ENCODE measurements around the gene RPRD2.
A peak's percentile ranks its signal among the peaks of the same experiment; 100 is the strongest.

The RPRD2 gene

DNA sequence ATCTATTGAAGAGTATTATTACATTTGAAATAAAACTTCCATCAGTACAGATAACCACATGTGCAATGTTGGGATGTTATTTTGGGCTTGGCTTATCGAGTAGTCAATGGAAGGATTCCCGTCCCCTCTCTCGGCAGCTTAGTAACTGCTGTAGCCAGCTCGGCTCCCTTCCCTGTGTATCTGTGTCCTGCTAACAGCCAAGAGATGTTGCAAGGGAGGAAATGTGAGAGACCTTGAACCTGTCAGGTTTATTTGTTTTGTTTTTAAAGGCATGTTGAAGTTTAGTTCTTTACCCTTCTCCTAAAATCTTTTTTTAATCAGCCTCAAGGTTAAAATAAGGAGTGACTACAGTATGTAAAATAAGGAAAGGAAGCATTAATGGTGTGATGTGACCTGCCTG, 109.7 kb downstream of the RPRD2 start:
- no peak for DNase-seq

DNA sequence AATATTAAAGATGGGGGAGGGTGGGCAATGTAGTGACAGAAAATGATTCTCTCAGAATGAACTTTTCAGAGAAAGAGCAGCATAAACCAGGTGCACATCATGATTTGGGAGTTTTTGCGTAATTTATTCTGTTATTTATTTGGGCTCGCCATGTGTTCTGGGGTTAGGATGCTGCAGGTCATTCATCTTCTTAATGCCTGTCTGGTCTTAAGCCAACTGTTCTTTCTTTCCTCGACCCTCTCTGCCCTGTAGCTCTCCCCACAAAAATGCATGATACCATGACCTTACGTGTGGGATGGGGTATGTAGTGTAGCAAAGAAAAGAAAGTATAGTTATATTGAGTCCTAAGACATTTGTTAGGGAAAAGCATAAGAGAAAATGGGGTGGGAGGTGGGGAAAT, 110.9 kb downstream of the RPRD2 start:
- DNase-seq: no peak

DNA sequence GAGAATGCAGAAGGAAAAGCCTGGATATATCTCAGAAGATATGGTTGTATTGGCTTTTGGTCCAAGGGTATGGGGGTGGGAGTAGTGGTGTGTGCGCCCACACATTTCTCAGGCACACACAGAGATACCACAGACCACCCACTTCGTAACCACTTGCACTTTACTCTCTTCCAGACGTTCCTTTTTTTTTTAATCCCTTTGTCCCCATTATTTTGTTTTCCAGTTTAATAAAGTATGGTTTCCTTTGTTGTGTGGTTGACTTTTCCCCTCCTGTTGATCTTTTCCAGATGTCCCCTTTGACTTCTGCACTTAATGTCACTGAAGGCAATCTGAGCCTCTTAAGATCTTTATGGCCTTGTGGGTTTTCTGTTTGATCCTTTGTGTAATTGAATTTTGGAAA, 112.8 kb downstream of the RPRD2 start:
- no peak for DNase-seq

DNA sequence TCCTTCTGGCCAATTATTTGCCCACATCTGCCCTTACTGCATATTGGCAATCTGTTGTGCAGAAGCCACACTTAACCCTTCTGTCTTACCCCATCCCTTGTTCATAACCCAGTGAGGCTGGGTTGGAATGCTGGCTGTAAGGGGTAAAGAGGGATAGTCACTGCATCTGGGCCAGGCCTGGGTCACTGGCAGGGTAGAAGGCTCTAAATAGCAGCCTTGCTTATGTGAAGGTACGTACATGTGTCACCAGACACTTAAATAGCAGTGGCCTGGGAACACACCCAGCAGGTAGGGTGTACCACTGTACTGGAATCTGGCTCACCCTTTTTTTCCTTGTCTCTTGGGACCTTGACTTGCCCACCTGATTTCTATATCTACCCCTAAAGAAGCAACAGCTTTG, 113.4 kb downstream of the RPRD2 start:
- no peak for DNase-seq

DNA sequence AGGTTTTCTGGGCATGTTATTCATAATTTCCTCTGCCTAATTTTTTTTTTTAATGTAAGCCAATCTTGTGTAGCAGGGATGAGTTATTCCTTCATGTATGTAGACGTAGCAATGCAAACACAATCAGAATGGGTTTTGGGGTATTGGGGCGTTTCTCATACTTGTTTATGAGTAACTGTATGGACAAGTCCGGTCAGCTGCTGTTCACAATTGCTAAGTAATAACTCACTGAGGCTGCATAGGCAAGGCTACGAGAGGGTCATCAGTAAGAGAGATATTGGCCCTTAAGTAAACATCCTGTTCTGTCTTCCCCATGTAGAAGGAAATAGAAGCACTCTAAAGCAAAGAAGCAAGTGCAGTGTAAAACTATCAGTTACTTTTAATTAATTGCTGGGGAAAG, 113.8 kb downstream of the RPRD2 start:
- no peak for DNase-seq

DNA sequence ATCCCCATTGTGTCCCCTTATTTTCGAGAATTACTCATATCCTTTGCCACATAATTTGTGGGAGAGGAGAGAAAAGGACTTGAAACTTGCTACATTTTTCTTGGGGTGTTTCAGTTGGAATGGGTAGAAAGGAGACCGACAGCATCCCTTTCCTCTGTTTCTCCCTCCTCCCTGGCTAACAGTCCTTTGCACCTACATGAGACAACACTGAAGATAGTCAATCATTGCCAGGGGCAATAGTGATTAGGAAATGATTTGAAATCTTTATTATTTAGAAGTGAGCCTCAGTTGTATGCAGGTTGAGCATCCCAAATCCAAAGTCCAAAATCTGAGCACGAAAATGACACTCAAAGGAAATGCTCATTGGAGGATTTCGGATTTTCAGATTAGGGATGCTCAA, 115.4 kb downstream of the RPRD2 start:
- DNase-seq: no peak

DNA sequence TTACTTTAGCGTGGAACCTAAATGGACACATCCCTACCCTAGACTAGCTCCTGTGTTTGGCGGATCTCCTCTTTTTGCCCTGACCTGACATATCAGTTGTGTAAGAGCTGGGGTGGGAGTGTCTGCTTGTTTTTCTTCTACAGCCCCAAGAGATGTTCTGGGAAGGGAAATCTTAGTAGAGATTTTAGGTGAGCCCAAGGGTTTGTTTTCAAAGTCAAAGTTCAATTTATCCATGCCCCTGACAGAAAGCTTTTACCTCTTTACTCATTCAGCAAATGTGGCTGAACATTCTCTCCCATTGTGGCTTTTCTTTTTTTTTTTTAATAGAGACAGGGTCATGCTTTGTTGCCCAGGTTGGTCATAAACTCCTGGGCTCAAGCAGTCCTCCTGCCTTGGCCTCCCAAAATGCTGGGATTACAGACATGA, 116.0 kb downstream of the RPRD2 start:
- DNase-seq: no peak

DNA sequence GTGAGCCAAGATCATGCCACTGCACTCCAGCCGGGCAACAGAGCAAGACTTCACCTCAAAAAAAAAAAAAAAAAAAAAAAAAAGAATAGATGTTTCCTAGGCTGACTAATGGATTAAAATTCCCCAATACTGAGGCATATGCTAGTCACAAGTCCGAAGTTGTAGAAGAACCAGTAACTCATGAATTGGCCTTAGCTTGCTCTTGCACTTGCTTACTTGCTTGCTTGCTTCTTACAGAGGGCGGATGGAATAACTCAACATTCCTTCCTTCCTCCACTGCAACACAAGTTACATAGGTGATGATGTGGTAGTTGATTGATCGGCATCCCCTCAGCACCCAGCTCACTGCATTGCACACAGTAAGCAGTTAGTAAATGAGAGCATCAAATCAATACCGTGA, 120.5 kb downstream of the RPRD2 start:
- DNase-seq: no peak

DNA sequence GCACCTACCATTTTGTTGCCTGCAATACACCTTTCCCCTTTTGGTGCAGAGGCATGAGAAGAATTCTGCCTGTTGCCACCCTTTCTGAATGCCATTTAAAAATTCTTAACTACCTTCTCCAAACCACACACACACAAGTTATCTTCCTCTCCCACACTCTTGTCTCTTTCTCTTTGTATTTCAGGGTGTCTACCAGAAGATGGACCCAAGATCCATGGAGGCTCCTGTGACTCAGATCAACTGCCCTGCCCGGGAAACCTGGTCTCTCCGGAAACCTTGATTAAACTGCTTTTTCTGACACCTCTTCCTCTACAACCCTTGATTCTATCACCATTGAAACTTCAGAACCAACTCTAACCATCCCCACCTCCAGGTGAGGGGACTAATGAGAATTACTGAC, 120.9 kb downstream of the RPRD2 start:
- no peak for DNase-seq

DNA sequence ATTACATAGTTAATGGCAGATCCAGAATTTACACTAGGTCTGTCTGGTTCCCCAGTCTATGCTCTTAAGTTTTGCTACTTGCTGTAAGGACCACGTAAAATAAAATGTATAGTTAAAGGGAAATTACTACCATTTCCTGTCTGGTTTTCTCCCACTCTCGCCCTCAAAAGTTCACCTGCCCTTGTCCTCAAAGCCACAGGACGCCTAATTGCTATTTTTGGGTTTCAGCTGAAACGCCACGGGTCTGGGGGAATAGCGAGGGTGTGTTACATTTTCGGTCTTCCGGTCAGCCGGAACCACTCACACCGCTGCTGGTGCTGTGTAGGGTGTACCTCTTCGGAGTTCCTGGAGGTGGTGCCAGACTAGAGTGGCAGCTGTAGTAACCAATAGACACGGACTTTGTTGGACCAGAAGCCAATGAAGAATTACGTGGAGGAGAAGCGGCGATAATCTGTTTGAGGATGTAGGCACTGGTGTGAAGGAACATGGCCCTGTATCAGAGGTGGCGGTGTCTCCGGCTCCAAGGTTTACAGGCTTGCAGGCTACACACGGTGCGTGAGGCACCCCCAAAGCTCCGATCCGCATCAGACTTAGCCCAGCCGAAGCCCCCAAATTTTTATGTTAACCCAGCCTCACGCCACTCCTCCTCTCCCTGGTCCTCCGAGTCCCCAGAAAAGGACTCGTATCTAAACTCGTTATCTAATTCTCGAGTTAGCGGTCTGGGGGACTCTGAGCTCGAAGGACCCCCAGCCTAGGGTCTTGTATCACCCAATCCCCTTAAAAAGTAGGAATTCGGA, 123.2 kb downstream of the RPRD2 start, which contains the start of gene TARS2:
Gene TARS2 (plus strand): TSS at position 454 of the 797 bp plus-strand sequence. CDS start 32 bp downstream, at position 486.
- DNase-seq: peak; percentile 95

DNA sequence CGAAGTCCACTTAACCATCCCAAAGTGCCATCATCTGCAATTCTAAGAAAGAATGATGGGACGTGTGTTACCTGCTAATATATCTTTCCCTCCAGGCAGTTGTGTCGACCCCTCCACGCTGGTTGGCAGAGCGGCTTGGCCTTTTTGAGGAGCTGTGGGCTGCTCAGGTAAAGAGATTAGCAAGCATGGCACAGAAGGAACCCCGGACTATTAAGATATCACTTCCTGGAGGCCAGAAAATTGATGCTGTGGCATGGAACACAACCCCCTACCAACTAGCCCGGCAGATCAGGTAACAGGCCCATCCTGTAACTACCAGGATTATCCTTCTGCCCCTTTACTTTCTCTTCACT, 123.8 kb downstream of the RPRD2 start:
- DNase-seq: no peak

DNA sequence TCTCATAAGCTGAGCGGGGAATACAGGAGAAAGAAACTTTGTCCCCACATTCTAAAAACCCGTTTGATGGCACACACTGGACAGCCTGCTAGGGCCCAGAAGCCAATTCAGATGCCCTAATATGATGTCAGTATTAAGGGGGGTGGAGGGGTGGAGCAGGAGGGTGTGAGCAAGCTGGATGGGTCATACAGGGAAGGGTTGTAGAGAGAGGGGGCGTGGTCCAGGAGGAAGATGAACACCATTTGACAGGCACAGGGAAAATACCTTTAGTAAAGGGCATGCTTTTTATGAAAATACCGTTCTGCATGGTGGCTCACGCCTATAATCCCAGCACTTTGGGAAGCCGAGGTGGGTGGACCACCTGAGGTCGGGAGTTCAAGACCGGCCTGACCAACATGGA, 129.2 kb downstream of the RPRD2 start:
- no peak for DNase-seq

DNA sequence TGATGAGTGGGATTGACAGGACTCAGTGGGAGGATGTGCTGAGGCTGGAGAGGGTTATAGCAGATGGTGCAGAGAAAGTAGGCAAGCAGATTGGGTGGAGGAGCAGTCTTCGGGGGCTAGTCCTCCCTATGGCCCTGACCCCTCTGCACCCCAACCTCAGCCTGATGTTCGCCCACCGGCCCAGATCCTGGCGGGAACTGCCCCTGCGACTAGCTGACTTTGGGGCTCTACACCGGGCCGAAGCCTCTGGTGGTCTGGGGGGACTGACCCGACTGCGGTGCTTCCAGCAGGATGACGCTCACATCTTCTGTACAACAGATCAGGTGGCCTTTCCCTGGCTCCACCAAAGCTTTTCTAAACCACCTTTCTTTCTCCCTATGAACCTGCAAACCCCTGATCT, 134.4 kb downstream of the RPRD2 start:
- no peak for DNase-seq

DNA sequence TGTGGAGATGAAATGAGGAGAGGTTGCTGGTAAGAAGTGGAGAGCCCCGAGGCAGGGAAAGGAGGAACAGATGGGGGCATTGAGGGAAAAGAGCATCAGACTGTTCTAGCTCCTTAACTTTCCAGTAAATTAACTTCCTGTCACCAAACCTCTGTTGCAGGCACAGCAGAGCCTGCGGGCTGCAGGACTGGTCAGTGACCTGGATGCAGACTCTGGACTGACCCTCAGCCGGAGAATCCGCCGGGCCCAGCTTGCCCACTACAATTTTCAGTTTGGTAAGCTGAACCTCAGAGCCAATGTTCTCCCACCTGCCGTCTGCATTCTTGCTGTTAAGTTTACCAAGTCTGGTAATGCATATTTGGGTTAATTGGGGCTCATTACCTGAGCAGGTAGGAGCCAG, 141.5 kb downstream of the RPRD2 start:
- no peak for DNase-seq

DNA sequence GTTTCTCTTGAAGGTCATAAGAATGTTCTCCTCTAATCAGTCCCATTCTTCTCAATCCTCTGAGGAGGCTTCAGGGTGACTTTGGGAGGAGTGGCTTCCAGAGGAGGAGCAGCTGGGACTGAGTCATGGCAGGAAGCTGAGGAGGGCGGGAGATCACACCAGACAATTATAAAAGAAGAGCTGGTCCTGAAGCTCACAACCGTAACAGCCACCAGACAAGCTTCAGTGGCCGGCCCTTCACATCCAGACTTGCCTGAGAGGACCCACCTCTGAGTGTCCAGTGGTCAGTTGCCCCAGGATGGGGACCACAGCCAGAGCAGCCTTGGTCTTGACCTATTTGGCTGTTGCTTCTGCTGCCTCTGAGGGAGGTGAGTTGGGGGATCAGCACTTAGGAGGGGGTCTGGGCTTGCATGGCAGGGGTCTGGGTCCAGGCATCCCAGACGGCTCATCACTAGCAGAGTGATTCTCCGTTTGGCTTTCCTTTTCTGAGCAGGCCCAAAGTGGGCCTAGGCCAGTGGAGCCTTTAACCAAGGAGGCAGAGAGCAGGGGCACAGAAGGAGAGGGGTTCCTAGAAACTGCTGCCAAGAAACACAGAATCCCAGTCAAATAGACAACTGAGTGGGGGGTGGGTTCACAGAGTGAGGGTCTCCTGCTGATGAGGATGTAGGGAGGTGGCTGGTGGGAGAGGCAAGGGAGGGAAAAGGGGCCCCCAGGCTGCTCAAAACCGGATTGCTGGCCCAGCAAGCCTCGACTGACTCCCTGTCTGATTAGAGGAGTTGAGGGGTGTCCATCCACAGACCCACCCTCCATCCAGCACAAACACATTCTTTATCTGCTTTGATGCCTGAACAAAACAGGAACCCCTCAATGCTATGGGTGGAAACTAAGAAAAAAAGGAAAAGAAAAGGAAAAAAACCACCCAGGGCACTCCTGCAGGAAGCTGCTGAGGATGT, 144.2 kb downstream of the RPRD2 start, which contains the start of gene ECM1:
Gene ECM1 (plus strand): TSS at position 198 of the 953 bp plus-strand sequence. CDS start 101 bp downstream, at position 299.
- DNase-seq: no peak

DNA sequence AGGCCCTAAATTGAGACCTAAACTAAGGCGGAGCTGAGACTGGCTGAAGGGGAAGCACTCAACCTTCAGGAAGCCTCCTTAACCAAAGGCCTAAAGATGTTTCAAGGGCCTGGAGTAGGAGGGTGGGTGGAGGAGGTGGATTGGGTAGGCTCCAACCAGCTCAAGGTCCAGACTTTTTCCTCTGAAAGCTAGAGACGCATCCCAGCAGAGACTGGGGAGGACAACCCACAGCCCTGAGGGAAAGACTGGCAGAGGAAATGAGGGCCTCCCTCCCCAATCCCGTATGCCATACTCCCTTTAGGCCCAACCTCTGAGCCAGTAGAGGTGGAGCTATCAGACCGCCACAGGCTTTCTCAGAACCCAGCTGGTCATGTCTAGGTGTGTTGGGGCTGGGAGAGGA, 145.0 kb downstream of the RPRD2 start:
- DNase-seq: no peak

DNA sequence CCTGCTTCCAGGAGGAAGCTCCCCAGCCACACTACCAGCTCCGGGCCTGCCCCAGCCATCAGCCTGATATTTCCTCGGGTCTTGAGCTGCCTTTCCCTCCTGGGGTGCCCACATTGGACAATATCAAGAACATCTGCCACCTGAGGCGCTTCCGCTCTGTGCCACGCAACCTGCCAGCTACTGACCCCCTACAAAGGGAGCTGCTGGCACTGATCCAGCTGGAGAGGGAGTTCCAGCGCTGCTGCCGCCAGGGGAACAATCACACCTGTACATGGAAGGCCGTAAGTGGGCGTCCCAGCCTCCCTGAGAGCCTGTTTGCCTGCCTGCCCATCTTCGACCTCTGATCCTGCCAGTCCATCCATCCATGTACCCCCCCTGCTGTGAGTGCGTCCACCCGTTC, 147.6 kb downstream of the RPRD2 start:
- no peak for DNase-seq

DNA sequence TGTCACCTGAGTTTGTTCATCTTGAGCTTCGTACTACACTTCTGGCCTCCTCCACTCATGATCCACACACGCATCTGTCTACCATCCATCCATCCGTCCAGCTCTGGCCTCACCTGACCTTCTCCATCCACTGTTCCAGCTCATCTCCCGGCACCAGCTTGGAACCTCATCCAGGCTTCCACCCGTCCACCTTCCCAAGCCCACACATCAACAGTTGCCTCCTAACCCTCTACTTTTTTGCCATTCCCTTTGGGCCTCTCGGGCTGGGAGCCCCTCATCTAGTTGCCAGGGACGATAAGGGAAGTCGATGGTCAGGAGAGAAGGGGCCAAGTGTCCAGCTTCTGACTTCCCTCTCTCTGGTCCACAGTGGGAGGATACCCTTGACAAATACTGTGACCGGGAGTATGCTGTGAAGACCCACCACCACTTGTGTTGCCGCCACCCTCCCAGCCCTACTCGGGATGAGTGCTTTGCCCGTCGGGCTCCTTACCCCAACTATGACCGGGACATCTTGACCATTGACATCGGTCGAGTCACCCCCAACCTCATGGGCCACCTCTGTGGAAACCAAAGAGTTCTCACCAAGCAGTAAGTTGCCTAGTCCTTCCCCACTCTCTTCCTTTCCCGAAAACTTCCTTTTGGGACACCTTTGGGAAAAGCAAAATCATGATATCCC, 148.2 kb downstream of the RPRD2 start:
- no peak for DNase-seq

DNA sequence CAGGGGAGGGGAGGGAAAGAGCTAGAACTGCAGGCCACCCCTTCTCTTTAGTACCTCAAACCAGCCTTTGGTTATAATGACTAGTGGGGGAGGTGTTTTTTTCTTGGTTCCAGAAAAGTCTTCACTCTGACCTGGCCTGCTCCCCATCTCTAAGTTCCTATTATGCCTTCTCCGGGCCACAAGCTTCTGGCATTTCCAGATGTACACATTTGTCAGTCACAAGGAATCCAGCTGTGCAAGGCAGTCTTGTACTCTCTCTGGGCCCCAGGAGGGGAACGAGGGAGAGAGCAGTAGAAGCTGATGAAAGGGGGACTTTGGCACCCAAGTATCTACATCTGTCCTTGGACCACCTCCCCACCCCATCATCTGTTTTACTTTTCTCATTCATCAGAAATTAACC, 148.9 kb downstream of the RPRD2 start:
- no peak for DNase-seq

DNA sequence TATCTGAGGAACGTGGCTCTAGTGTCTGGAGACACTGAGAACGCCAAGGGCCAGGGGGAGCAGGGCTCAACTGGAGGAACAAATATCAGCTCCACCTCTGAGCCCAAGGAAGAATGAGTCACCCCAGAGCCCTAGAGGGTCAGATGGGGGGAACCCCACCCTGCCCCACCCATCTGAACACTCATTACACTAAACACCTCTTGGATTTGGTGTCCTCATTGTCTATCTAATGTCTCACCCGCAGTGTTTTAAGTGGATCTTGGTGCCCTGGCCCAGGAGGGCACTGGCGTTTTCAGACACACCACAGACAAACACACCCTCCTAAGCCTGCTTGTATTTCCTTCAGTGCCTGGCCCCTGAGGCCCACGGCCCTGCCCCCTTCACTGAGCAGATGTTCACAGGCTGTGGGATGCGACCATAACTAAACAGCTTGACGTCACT, 149.4 kb downstream of the RPRD2 start:
- no peak for DNase-seq

DNA sequence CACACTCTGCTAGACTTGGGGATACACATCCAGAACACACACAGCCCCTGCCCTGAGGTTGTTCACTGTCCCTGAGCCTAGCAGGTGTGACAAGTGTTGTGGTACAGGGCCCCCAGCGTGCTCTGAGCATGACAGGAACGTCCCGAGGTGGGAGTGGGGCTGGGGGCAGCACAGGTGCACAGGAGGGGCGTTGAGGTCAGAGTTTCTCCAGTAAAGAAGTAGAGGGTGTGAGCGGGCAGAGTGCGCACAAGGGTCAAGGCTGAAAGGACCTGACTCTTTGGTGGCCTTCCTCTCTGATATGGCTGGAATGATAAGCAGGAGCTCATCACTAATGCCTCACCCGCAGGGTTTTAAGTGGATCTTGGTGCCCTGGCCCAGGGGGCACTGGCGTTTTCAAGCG, 150.3 kb downstream of the RPRD2 start:
- no peak for DNase-seq

DNA sequence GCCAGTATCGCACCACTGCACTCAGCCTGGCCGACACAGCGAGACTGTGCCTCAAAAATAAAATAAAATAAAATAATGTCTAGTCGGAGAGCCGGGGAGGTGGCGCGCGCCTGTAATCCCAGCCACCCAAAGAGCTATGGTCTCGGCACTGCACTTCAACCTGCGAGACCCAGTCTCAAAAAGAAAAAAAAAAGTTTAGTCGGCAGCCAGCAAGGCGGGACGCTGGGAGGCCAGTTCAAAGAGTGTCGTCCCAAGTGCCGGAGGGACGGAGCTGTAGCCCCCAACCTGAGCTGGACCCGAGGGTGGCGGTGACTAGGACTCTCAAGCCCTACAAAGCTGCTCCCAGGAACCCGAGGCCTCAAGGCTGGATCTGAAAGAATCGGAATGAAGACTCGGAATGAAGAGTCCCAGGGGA, 151.0 kb downstream of the RPRD2 start:
- no peak for DNase-seq

DNA sequence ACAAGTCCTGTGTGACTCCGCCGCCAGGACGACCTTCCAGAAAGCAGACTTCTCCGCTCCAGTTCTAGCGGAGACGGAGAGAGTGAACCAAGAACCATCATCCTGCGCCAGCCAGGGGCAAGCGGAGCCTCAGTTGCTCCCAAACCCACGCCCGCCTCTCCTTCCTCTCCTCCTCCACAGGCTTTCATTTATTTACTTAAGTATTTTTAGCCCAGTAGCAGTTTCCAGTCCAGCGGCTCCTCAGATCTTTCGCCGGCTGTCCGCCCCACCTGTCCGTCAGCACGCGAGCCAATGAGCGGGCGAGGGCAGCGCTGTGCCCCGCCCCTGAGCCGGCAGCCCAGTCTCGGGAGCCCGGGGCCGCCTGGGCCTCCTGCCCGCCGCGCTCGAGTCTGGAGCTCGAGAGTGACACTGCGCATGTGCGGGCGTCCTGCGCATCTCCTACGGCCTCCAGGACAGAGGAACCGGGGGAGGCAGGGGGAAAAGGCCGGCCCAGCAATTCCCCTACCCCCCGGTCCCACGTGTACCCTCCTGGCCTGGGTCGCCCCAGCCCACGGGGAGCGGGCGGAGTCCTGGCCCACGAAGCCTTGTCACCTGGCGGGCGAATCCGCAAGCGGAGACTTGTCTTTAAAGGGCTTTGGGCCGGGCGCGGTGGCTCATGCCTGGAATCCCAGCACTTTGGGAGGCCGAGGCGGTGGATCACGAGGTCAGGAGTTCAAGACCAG, 151.5 kb downstream of the RPRD2 start, which contains the start of gene FALEC:
Gene FALEC (plus strand): TSS at position 425 of the 722 bp plus-strand sequence.
- peak; percentile 90 for DNase-seq
